ENCODE results near the gene COPG2.
"Not testable (repeated sequence)": the region's sequence is repeated elsewhere in the genome, so short reads cannot be mapped to it uniquely, and the experiment has no call there.

The COPG2 gene

DNA sequence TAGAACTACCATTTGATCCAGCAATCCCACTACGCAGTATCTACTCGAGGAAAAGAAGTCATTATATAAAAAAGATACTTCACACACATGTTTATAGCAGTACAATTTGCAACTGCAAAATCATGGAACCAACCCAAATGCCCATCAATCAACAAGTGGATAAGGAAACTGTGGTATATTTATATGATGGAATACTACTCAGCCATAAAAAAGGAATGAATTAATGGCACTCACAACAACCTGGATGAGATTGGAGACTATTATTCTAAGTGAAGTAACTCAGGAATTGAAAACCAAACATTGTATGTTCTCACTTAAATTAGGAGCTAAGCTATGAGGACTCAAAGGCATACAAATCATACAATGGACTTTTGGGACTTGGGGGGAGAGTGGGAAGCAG lies 82.6 kb downstream of the COPG2 start:
- not testable (repeated sequence) for H3K36me3 ChIP-seq (ENCODE audit: control insufficient read depth in 2 of 2, insufficient read depth in 2 of 2, low read length in 2 of 2); H3K27ac ChIP-seq (ENCODE audit: low read depth in 2 of 2, low read length in 2 of 2); H3K9ac ChIP-seq (ENCODE audit: low read depth in 1 of 2, low read length in 2 of 2); H3K4me1 ChIP-seq (ENCODE audit: control insufficient read depth in 2 of 2, insufficient read depth in 2 of 2, low read length in 2 of 2); H3K9me3 ChIP-seq (ENCODE audit: control insufficient read depth in 2 of 2, low read length in 2 of 2); H3K27me3 ChIP-seq (ENCODE audit: control insufficient read depth in 2 of 2, insufficient read depth in 2 of 2, low read length in 2 of 2); H3K4me3 ChIP-seq (ENCODE audit: low read length in 2 of 2)

DNA sequence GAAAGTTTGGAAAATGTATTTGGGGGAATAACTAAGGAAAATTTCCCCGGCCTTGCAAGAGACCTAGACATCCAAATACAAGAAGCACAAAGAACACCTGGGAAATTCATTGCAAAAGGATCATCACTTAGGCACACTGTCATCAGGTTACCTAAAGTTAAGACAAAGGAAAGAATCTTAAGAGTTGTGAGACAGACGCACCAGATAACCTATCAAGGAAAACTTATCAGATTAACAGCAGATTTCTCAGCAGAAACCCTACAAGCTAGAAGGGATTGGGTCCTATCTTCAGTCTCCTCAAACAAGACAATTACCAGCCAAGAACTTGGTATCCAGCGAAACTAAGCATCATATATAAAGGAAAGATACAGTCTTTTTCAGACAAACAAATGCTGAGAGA lies 93.4 kb downstream of the COPG2 start:
- not testable (repeated sequence) for H3K4me3 ChIP-seq (ENCODE audit: low read length in 2 of 2)

DNA sequence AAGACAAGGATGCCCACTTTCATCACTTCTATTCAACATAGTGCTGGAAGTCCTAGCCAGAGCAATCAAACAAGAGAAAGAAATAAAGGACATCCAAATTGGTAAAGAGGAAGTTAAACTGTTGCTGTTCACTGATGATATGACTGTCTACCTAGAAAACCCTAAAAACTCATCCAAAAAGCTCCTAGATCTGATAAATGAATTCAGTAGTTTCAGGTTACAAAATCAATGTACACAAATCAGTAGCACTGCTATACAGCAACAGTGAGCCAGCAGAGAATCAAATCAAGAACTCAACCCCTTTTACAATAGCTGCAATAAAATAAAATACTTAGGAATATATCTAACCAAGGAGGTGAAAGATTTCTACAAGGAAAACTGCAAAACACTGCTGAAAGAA lies 98.4 kb downstream of the COPG2 start:
- not testable (repeated sequence) for H3K4me1 ChIP-seq (ENCODE audit: control insufficient read depth in 2 of 2, insufficient read depth in 2 of 2, low read length in 2 of 2); H3K36me3 ChIP-seq (ENCODE audit: control insufficient read depth in 2 of 2, insufficient read depth in 2 of 2, low read length in 2 of 2); H3K27me3 ChIP-seq (ENCODE audit: control insufficient read depth in 2 of 2, insufficient read depth in 2 of 2, low read length in 2 of 2); H3K4me3 ChIP-seq (ENCODE audit: low read length in 2 of 2); H3K9me3 ChIP-seq (ENCODE audit: control insufficient read depth in 2 of 2, low read length in 2 of 2); H3K27ac ChIP-seq (ENCODE audit: low read depth in 2 of 2, low read length in 2 of 2); H3K9ac ChIP-seq (ENCODE audit: low read depth in 1 of 2, low read length in 2 of 2)

More for the DNA sequence above, 93.4 kb downstream of the COPG2 start:
- not testable (repeated sequence) for H3K27me3 ChIP-seq (ENCODE audit: control insufficient read depth in 2 of 2, insufficient read depth in 2 of 2, low read length in 2 of 2); H3K27ac ChIP-seq (ENCODE audit: low read depth in 2 of 2, low read length in 2 of 2); H3K4me1 ChIP-seq (ENCODE audit: control insufficient read depth in 2 of 2, insufficient read depth in 2 of 2, low read length in 2 of 2); H3K36me3 ChIP-seq (ENCODE audit: control insufficient read depth in 2 of 2, insufficient read depth in 2 of 2, low read length in 2 of 2); H3K9ac ChIP-seq (ENCODE audit: low read depth in 1 of 2, low read length in 2 of 2); H3K9me3 ChIP-seq (ENCODE audit: control insufficient read depth in 2 of 2, low read length in 2 of 2)

DNA sequence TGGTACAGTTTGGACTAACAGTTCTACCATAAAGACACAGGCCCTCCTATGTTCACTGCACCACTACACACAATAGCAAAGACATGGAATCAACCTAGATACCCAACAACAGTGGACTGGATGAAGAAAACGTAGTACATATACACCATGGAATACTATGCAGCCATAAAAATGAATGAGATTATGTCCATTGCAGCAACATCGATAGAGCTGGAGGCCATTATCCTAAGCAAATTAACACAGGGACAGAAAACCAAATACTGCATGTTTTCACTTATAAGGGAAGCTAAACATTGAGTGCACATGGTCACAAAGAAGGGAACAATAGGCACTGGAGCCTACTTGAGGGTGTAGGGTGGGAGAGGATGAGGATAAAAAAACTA lies 101.7 kb downstream of the COPG2 start:
- Histone ChIP-seq H3K9me3 (ENCODE audit: control insufficient read depth in 2 of 2, low read length in 2 of 2) (no peaks in the 10 kb centered on the region), H3K27me3 (ENCODE audit: control insufficient read depth in 2 of 2, insufficient read depth in 2 of 2, low read length in 2 of 2) (no peaks in the 10 kb centered on the region), H3K4me1 (ENCODE audit: control insufficient read depth in 2 of 2, insufficient read depth in 2 of 2, low read length in 2 of 2) (no peaks in the 10 kb centered on the region), H3K4me3 (ENCODE audit: low read length in 2 of 2) (no peak overlapping the region), H3K9ac (ENCODE audit: low read depth in 1 of 2, low read length in 2 of 2) (no peak overlapping the region), H3K36me3 (ENCODE audit: control insufficient read depth in 2 of 2, insufficient read depth in 2 of 2, low read length in 2 of 2) (no peaks in the 10 kb centered on the region), H3K27ac (ENCODE audit: low read depth in 2 of 2, low read length in 2 of 2) (no peak overlapping the region)

DNA sequence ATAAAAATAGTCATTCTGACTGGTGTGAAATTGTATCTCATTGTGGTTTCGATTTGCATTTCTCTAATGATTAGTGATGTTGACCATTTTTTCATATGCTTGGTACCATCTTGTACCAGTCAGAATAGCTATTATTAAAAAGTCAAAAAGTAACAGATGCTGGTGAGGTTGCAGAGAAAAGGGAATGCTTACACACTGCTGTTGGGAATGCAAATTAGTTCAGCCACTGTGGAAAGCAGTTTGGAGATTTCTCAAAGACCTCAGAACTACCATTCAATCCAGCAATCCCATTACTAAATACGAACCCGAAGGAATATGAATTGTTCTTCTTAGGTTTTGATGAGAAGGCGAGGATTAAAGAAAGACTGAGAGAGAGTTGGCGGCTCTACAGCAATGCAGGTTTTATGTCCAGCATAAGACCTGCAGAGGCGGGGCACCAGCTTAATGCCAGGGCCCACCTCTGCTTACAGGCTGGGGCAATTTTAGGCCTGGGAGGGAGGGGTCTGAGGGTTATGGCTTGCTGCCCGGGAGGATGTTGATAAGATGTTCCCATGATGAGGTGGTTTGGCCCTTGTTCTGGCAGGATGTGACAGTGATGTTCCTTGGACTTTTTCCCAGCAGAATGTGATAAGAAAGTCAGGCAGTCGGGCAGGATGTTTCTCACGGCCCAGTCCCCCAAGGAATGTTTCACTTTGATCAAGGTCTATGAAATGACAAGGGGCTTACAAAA lies 102.2 kb downstream of the COPG2 start:
- H3K27ac ChIP-seq (ENCODE audit: low read depth in 2 of 2, low read length in 2 of 2) = no peak overlapping the region
- no peaks in the 10 kb centered on the region for H3K36me3 ChIP-seq (ENCODE audit: control insufficient read depth in 2 of 2, insufficient read depth in 2 of 2, low read length in 2 of 2)
- H3K27me3 ChIP-seq (ENCODE audit: control insufficient read depth in 2 of 2, insufficient read depth in 2 of 2, low read length in 2 of 2) = no peaks in the 10 kb centered on the region
- no peaks in the 10 kb centered on the region for H3K4me1 ChIP-seq (ENCODE audit: control insufficient read depth in 2 of 2, insufficient read depth in 2 of 2, low read length in 2 of 2)
- H3K4me3 ChIP-seq (ENCODE audit: low read length in 2 of 2) = no peak overlapping the region
- no peaks in the 10 kb centered on the region for H3K9me3 ChIP-seq (ENCODE audit: control insufficient read depth in 2 of 2, low read length in 2 of 2)
- H3K9ac ChIP-seq (ENCODE audit: low read depth in 1 of 2, low read length in 2 of 2) = no peak overlapping the region

DNA sequence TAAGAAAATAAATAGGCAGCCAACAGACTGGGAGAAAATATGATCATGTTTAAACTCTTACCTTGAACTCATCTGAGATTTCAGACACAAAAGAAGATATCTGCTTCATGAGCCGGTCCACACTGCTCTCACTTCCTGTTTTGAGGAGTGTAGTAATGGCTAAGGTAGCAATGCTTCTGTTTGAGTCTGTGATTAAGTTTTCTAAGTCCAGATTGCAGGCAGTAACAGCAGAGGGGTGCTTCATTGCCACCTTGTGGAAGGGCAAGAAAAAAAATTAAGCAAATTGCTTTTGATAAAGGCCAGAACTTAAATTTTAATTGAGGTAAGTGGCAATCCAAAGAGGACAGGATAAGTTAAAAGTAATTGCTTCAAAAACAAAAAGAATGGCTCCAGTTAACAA lies 107.6 kb downstream of the COPG2 start:
- H3K4me3 ChIP-seq (ENCODE audit: low read length in 2 of 2) = no peak overlapping the region

DNA sequence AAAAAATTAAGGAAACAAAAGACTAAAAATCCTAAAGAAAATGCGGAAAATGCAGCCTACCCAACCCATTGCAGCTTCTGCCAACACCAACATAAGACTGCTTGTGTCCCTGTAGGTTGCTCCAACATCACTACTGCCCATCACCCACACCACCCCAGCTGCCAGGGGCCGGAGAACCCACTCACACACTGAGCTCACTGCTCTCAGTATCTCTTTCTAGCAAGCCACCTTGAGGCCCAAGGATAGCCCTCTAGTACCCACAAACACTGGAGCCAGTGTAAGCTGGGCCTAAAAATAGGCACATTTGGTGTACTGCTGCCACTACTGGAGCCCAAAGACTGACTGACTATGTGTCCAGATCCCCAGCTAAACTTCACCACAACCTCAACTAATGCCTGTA lies 109.4 kb downstream of the COPG2 start:
- H3K9me3 ChIP-seq (ENCODE audit: control insufficient read depth in 2 of 2, low read length in 2 of 2) = no peaks in the 10 kb centered on the region

More for the DNA sequence above, 107.6 kb downstream of the COPG2 start:
- Histone ChIP-seq H3K27me3 (ENCODE audit: control insufficient read depth in 2 of 2, insufficient read depth in 2 of 2, low read length in 2 of 2) (no peaks in the 10 kb centered on the region), H3K27ac (ENCODE audit: low read depth in 2 of 2, low read length in 2 of 2) (no peak overlapping the region), H3K9ac (ENCODE audit: low read depth in 1 of 2, low read length in 2 of 2) (no peak overlapping the region), H3K9me3 (ENCODE audit: control insufficient read depth in 2 of 2, low read length in 2 of 2) (no peaks in the 10 kb centered on the region), H3K4me1 (ENCODE audit: control insufficient read depth in 2 of 2, insufficient read depth in 2 of 2, low read length in 2 of 2) (no peaks in the 10 kb centered on the region), H3K36me3 (ENCODE audit: control insufficient read depth in 2 of 2, insufficient read depth in 2 of 2, low read length in 2 of 2) (peaks cover 0 to 5% of the 10 kb centered on the region in 2 donors)

DNA sequence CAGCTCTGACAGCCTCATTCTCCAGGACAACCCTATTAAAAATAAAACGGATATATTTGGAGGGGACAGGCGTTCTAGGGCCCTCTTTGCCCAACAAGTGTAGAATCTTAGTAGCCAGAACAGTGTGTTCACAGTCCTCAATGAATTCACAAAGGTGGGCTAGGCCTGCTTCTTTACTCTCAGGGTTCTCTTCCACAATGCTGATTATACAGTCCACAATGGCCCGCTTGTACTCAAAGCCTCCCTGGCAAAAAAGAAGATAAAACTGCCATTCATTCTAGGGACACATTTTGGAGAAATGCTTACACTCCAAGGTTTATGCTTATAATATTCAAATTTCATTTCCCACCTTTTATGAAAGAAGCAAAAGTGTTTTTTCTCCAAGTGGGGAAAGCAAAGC lies 114.1 kb downstream of the COPG2 start:
- no peak overlapping the region for H3K27ac ChIP-seq (ENCODE audit: low read depth in 2 of 2, low read length in 2 of 2)
- no peaks in the 10 kb centered on the region for H3K9me3 ChIP-seq (ENCODE audit: control insufficient read depth in 2 of 2, low read length in 2 of 2)
- H3K27me3 ChIP-seq (ENCODE audit: control insufficient read depth in 2 of 2, insufficient read depth in 2 of 2, low read length in 2 of 2) = no peaks in the 10 kb centered on the region
- no peaks in the 10 kb centered on the region for H3K4me1 ChIP-seq (ENCODE audit: control insufficient read depth in 2 of 2, insufficient read depth in 2 of 2, low read length in 2 of 2)
- no peak overlapping the region for H3K4me3 ChIP-seq (ENCODE audit: low read length in 2 of 2)
- no peak overlapping the region for H3K9ac ChIP-seq (ENCODE audit: low read depth in 1 of 2, low read length in 2 of 2)
- H3K36me3 ChIP-seq (ENCODE audit: control insufficient read depth in 2 of 2, insufficient read depth in 2 of 2, low read length in 2 of 2) = peaks cover 5 to 11% of the 10 kb centered on the region in 2 donors

More for the DNA sequence above, 109.4 kb downstream of the COPG2 start:
- Histone ChIP-seq H3K27ac (ENCODE audit: low read depth in 2 of 2, low read length in 2 of 2) (no peak overlapping the region), H3K4me1 (ENCODE audit: control insufficient read depth in 2 of 2, insufficient read depth in 2 of 2, low read length in 2 of 2) (no peaks in the 10 kb centered on the region), H3K36me3 (ENCODE audit: control insufficient read depth in 2 of 2, insufficient read depth in 2 of 2, low read length in 2 of 2) (peaks cover 0 to 5% of the 10 kb centered on the region in 2 donors), H3K27me3 (ENCODE audit: control insufficient read depth in 2 of 2, insufficient read depth in 2 of 2, low read length in 2 of 2) (no peaks in the 10 kb centered on the region), H3K4me3 (ENCODE audit: low read length in 2 of 2) (no peak overlapping the region), H3K9ac (ENCODE audit: low read depth in 1 of 2, low read length in 2 of 2) (no peak overlapping the region)

DNA sequence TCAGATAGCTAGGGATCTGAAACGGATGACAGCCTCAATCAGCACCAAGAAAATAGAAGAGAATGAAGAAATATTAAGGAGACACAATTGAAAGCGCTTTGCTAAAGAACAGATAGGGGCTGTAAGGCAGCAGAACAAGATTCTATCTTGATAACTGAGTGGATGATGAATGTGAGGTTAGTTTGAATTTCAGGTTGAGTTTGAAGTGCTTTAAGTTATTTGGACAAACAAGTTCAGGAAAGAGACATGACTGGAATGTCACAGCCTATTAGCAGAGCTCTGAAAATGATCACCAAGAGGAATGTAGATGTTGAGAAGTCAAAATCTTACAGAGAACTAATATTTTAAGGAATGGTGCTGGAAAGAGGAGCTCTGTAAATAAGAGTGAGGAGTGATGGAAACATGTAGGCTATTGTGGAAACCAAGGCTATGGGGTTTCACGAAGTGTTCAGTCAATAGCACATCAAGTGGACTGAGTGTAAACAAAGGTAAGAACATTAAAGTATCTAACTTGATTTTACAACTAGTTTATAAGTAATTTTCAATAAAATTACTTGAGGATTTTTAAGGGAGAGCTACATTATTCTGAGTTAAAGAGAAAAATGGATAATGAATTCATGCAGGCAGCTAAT lies 115.0 kb downstream of the COPG2 start:
- H3K4me3 ChIP-seq (ENCODE audit: low read length in 2 of 2) = no peak overlapping the region
- H3K36me3 ChIP-seq (ENCODE audit: control insufficient read depth in 2 of 2, insufficient read depth in 2 of 2, low read length in 2 of 2) = peaks cover 5 to 7% of the 10 kb centered on the region in 2 donors
- no peaks in the 10 kb centered on the region for H3K9me3 ChIP-seq (ENCODE audit: control insufficient read depth in 2 of 2, low read length in 2 of 2)
- no peaks in the 10 kb centered on the region for H3K4me1 ChIP-seq (ENCODE audit: control insufficient read depth in 2 of 2, insufficient read depth in 2 of 2, low read length in 2 of 2)
- no peak overlapping the region for H3K27ac ChIP-seq (ENCODE audit: low read depth in 2 of 2, low read length in 2 of 2)
- H3K9ac ChIP-seq (ENCODE audit: low read depth in 1 of 2, low read length in 2 of 2) = no peak overlapping the region
- no peaks in the 10 kb centered on the region for H3K27me3 ChIP-seq (ENCODE audit: control insufficient read depth in 2 of 2, insufficient read depth in 2 of 2, low read length in 2 of 2)

DNA sequence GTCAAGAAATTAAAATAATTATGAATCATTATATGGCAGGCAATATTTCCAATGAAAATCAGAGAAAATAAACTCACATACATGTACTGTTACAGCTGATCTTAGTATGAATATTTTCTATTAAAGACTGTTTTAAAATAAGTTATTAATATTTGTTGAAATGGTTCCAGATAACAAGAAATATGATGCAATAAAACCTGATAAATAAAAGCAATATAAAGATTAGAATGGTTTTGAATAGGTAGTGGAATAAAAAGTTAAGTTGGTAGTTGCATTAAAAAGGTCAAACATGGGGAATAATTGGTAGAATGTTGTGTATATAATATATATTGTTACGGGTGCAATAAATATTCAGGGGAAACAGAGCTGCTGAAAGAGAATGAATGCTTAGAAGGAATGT lies 124.2 kb downstream of the COPG2 start:
- peaks cover 4 to 5% of the 10 kb centered on the region in 2 donors for H3K36me3 ChIP-seq (ENCODE audit: control insufficient read depth in 2 of 2, insufficient read depth in 2 of 2, low read length in 2 of 2)
- H3K9me3 ChIP-seq (ENCODE audit: control insufficient read depth in 2 of 2, low read length in 2 of 2) = no peaks in the 10 kb centered on the region
- H3K27ac ChIP-seq (ENCODE audit: low read depth in 2 of 2, low read length in 2 of 2) = no peak overlapping the region
- H3K4me1 ChIP-seq (ENCODE audit: control insufficient read depth in 2 of 2, insufficient read depth in 2 of 2, low read length in 2 of 2) = no peaks in the 10 kb centered on the region
- H3K27me3 ChIP-seq (ENCODE audit: control insufficient read depth in 2 of 2, insufficient read depth in 2 of 2, low read length in 2 of 2) = no peaks in the 10 kb centered on the region
- no peak overlapping the region for H3K9ac ChIP-seq (ENCODE audit: low read depth in 1 of 2, low read length in 2 of 2)
- no peak overlapping the region for H3K4me3 ChIP-seq (ENCODE audit: low read length in 2 of 2)

Measured in mucosa of rectum (tissue), 2 donors.